Parathyroid adenoma (tissue), 2 donors: ENCODE results near the gene AUTS2.
"Not testable (repeated sequence)": the region's sequence is repeated elsewhere in the genome, so short reads cannot be mapped to it uniquely, and the experiment has no call there.

Experiments
- H2AFZ ChIP-seq: fragments of 300-600 bp; sonication (generic); one replicate; pipeline ENCODE4 v1.7.0; 2017; ENCODE audit warnings: antibody characterized with exemption, mild to moderate bottlenecking
- H3K27ac ChIP-seq: fragments of 300-600 bp; sonication (generic); one replicate; pipeline ENCODE4 v1.7.0; 2017
- H3K27me3 ChIP-seq: fragments of 300-600 bp; sonication (generic); one replicate; pipeline ENCODE4 v1.7.0; 2017; ENCODE audit warnings: low read length; ENCODE audit not compliant: control insufficient read depth, insufficient read depth
- H3K36me3 ChIP-seq: fragments of 300-600 bp; sonication (generic); one replicate; pipeline ENCODE4 v1.7.0; 2017; ENCODE audit warnings: low read length; ENCODE audit not compliant: control insufficient read depth, insufficient read depth
- H3K4me1 ChIP-seq: fragments of 300-600 bp; sonication (generic); one replicate; pipeline ENCODE4 v1.7.0; 2017; ENCODE audit warnings: control low read depth
- H3K4me2 ChIP-seq: fragments of 300-600 bp; sonication (generic); one replicate; pipeline ENCODE4 v1.7.0; 2017; ENCODE audit warnings: low read length
- H3K4me3 ChIP-seq: fragments of 300-600 bp; sonication (generic); one replicate; pipeline ENCODE4 v1.7.0; 2017; ENCODE audit warnings: low read depth, low read length
- H3K79me2 ChIP-seq: fragments of 300-600 bp; sonication (generic); one replicate; pipeline ENCODE4 v1.7.0; 2017; ENCODE audit warnings: control low read depth
- H3K9ac ChIP-seq: fragments of 300-600 bp; sonication (generic); one replicate; pipeline ENCODE4 v1.7.0; 2017; ENCODE audit warnings: mild to moderate bottlenecking
- H3K9me3 ChIP-seq: fragments of 300-600 bp; sonication (generic); one replicate; pipeline ENCODE4 v1.7.0; 2017; ENCODE audit warnings: low read length; ENCODE audit not compliant: control insufficient read depth
- CTCF ChIP-seq: fragments of 300-600 bp; sonication (generic); IDR thresholded peaks from one replicate; pipeline ENCODE4 v1.7.0; 2017; ENCODE audit warnings: antibody characterized with exemption, mild to moderate bottlenecking
- donor health status: primary hyperparathyroidism.

AUTS2 gene

DNA sequence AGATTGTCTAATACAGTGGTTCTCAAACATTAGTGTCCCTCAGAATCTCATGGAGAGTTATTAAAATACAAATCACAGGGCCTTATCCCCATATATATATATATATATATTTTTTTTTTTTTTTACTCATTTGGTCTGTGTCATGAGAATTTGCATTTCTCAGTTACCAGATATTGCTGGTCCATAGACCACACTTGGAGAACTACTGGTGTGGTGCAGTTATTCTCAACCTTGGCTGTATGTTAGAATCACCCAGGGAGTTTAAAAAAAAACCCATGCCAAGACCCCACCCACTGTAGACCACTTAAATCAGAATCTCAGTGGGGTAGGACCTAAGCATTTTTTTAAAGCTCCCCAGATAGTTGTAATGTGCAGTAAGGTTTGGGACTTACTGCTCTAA lies 179.9 kb downstream of the AUTS2 start:
- no peak for TF ChIP-seq CTCF
- Histone ChIP-seq H3K4me3 (no peak overlapping the region), H3K9me3 (no peaks in the 10 kb centered on the region), H3K36me3 (no peaks in the 10 kb centered on the region), H3K4me2 (no peak overlapping the region), H3K4me1 (no peaks in the 10 kb centered on the region), H3K27ac (no peak overlapping the region), H3K27me3 (no peaks in the 10 kb centered on the region), H3K9ac (no peak overlapping the region), H2AFZ (no peak overlapping the region), H3K79me2 (no peaks in the 10 kb centered on the region)

- Histone ChIP-seq H3K4me1 (no peaks in the 10 kb centered on the region), H3K9ac (no peak overlapping the region), H3K4me3 (no peak overlapping the region), H3K9me3 (no peaks in the 10 kb centered on the region), H3K27me3 (no peaks in the 10 kb centered on the region), H3K4me2 (no peak overlapping the region), H3K79me2 (no peaks in the 10 kb centered on the region), H3K27ac (no peak overlapping the region), H2AFZ (no peak overlapping the region), H3K36me3 (no peaks in the 10 kb centered on the region)
- no peak for TF ChIP-seq CTCF
Measured at GRCh38 chr7:69780379-69780778, 182.1 kb downstream of the AUTS2 start.

DNA sequence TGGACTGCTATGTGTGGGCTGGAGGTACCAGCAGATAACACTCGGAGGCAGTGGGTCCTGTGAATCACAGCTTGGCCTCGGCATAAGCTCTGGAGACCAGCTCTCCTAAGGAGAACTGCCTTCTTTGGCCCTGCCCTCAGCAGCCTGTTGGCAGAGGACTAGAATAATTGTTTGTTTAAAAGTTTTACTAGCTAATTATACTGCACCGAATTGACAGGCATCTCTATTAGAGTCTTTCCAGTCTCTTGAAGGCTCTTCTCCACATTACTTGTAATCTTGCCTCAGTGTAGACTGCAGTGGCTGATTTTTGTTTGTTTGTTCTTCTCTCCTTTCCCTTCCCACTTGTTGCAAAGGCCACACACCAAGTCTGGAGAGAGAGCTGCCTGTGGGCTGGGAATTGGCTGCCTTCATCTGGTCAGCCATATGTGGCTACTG lies 183.2 kb downstream of the AUTS2 start:
- no peaks in the 10 kb centered on the region for H3K9me3 ChIP-seq
- no peak overlapping the region for H3K4me2 ChIP-seq
- H3K79me2 ChIP-seq: no peaks in the 10 kb centered on the region
- H3K9ac ChIP-seq: no peak overlapping the region
- no peaks in the 10 kb centered on the region for H3K4me1 ChIP-seq
- TF ChIP-seq CTCF: no peak
- no peaks in the 10 kb centered on the region for H3K27me3 ChIP-seq
- H2AFZ ChIP-seq: no peak overlapping the region
- H3K36me3 ChIP-seq: no peaks in the 10 kb centered on the region
- H3K27ac ChIP-seq: no peak overlapping the region
- no peak overlapping the region for H3K4me3 ChIP-seq

DNA sequence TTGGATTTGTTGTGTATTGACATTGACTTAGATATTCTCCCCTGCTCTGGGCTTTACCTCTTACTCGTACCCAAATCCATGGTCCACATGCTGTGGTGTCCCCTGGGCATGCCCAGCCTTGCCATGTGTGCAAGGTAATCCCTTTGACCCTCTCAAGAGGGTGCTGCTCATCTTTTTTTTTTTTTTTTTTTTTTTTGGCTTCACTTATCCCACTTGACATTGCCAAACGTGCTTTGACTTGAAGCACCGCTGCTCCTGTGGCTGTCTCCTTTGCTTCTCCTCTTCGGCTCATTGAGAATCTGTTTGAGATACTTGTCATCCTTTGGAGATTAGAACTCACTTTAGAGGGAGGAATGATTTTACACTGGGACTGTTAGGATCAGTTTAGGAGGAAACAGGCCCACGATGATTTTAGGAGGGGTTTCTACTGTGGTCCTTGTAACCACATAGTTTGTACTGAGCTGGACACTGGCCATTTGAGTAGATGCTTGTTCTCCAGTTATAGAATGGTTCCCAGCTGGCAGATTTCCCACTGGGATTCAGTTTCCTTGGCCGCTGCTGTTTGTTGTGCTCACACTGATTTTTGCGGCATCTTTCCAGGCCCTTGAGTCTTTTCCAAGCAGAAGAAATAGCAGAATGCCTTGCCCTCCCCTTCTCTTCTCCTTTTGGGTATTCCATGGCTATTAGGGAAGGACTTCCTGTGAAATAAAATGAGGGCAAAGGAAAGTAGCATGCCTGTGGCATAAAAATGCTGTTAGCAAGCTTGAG lies 184.8 kb downstream of the AUTS2 start:
- no peaks in the 10 kb centered on the region for H3K36me3 ChIP-seq
- no peaks in the 10 kb centered on the region for H3K79me2 ChIP-seq
- H3K4me3 ChIP-seq: no peak overlapping the region
- no peaks in the 10 kb centered on the region for H3K9me3 ChIP-seq
- TF ChIP-seq CTCF: no peak
- no peak overlapping the region for H3K4me2 ChIP-seq
- no peaks in the 10 kb centered on the region for H3K27me3 ChIP-seq
- no peak overlapping the region for H3K9ac ChIP-seq
- H2AFZ ChIP-seq: no peak overlapping the region
- H3K4me1 ChIP-seq: no peaks in the 10 kb centered on the region
- no peak overlapping the region for H3K27ac ChIP-seq

DNA sequence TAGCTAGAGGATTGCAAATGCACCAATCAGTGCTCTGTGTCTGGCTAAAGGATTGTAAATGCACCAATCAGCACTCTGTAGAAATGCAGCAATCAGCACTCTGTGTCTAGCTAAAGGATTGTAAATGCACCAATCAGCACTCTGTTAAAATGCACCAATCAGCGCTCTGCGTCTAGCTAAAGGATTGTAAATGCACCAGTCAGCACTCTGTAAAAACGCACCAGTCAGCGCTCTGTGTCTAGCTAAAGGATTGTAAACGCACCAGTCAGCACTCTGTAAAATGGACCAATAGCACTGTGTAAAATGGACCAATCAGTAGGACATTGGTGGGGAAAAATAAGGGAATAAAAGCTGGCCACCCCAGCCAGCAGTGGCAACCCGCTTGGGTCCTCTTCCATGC lies 187.9 kb downstream of the AUTS2 start:
- not testable (repeated sequence) for H3K4me1 ChIP-seq, H3K9ac ChIP-seq

More for the DNA sequence above, 187.9 kb downstream of the AUTS2 start:
- not testable (repeated sequence) for H3K4me2 ChIP-seq, H3K27me3 ChIP-seq, H3K79me2 ChIP-seq, H2AFZ ChIP-seq, H3K4me3 ChIP-seq, H3K9me3 ChIP-seq, H3K36me3 ChIP-seq, H3K27ac ChIP-seq
